K562 (cell line): ENCODE data around the gene CYS1. TPM values are rescaled to one million over a fixed set of nuclear protein-coding genes. Genes with fewer than 3 reads are reported as not detected.

Experiments used
- FOS ChIP-seq: IDR thresholded peaks from 3 replicates; pipeline ENCODE4 v1.6.1; 2011; ENCODE audit not compliant: insufficient read length; ENCODE audit errors: extremely low read depth
- HMGN3 ChIP-seq: IDR thresholded peaks from 2 replicates; pipeline ENCODE4 v1.6.1; 2011; ENCODE audit warnings: borderline replicate concordance, low read depth, mild to moderate bottlenecking, mixed read lengths, low read length; ENCODE audit not compliant: insufficient read length; ENCODE audit errors: extremely low read depth
- PRPF4 ChIP-seq: fragments of 200-400 bp; formaldehyde crosslinking; IDR thresholded peaks from one replicate; pipeline ENCODE4 v1.6.1; 2017; ENCODE audit warnings: low read length, low read depth, mild to moderate bottlenecking; ENCODE audit not compliant: insufficient read depth, poor library complexity, severe bottlenecking
- SMARCA4 ChIP-seq: fragments of 450-650 bp; IDR thresholded peaks from 2 replicates; pipeline ENCODE4 v1.6.1; 2016
- polyA plus RNA-seq, 8 experiments: library from polyadenylated mRNA; depleted of rRNA in 4 of 8; stranded (reverse) in 5 of 8; unstranded in 3 of 8; fragments of >200 nt; fragmentation: Nextera tagmentation in 2 of 8; fragmentation: Illumina TruSeq in 1 of 8; extraction: Ambion mirVana in 2 of 8; extraction: Trizol in 1 of 8; gene quantifications; 2 replicates each; pipeline versions ENCODE4 v1.2.1 to v1.2.3, GENCODE V29; 2011 to 2014; ENCODE audit warnings: inconsistent platforms in 1 of 8, missing spikeins in 1 of 8
- total RNA-seq, 7 experiments: library from RNA; depleted of rRNA in 6 of 7; stranded (reverse); fragments of >200 nt in 6 of 7; fragmentation: Illumina TruSeq in 2 of 7; extraction: Trizol in 2 of 7; gene quantifications; 2 replicates each; pipeline versions ENCODE4 v1.2.1 to v1.2.3, GENCODE V29; 2011 to 2021; ENCODE audit warnings: low replicate concordance in 1 of 7
- TF ChIP-seq, protein P1 (sequence below), 2 experiments: fragments of 450-650 bp in 1 of 2; sonication (generic) in 1 of 2; formaldehyde crosslinking in 1 of 2; IDR thresholded peaks; 2 replicates each; pipeline versions ENCODE4 v1.7.1 to v1.9.0; 2016 to 2022; ENCODE audit warnings: inconsistent platforms in 1 of 2, mild to moderate bottlenecking in 1 of 2, missing genetic modification reagents in 1 of 2
- TF ChIP-seq, protein P2 (sequence below): fragments of 250-450 bp; sonication (Bioruptor Pico); IDR thresholded peaks from 2 replicates; pipeline ENCODE4 v1.9.0; 2021; ENCODE audit warnings: mild to moderate bottlenecking, inconsistent platforms
- TF ChIP-seq, protein P3 (sequence below), 2 experiments: fragments of 450-650 bp; conservative IDR thresholded peaks; 2 replicates each; pipeline ENCODE4 v1.6.1; 2017; ENCODE audit warnings: mild to moderate bottlenecking in 2 of 2, moderate library complexity in 2 of 2
- TF ChIP-seq, protein P4 (sequence below): fragments of 450-650 bp; formaldehyde crosslinking; IDR thresholded peaks from 2 replicates; pipeline ENCODE4 v1.4.0; 2020; ENCODE audit warnings: mild to moderate bottlenecking, moderate library complexity
- TF ChIP-seq, protein P5 (sequence below): fragments of 250-450 bp; sonication (Bioruptor Pico); IDR thresholded peaks from 2 replicates; pipeline ENCODE4 v1.8.0; 2021; ENCODE audit warnings: borderline replicate concordance, mild to moderate bottlenecking, moderate library complexity; ENCODE audit not compliant: poor library complexity, severe bottlenecking

The CYS1 gene
- total and polyA plus RNA-seq, 9 of the 15 experiments (the other 6 are each of a cell fraction or from before 2014, with no cell fraction given), result 0.11 to 0.13 TPM; not detected in 7

DNA sequence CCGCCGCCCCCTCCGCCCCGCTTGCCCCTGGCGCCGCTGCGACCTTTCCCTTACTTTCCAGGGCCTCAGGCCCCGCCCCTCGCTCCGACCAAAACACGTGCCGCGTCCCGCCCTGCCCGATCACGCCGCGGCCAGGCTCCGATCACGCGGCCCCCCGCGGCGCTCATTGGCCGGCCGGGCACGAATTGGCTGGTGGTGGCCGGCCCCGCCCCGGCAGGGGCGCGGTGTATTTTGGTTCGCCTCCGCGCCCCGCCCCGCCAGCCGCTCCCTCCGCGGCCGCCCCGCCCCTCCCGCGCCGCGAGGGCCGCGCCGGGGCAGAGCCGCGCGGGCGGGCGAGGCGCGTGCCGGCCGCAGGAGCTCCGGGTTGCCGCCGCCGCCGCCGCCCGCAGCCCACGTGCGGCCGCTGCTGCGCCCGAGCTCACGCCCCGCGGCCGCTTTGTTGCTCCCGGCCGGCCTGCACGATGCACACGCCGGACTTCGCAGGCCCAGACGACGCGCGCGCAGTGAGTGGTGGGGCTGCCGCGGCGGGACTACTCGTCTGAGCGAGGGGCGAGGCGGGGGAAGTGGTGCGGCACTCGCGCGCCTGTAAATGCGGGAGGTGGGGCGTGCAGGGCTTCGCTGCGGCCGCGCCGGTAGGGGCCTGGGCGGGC is 36.8 kb downstream of the CYS1 start, which contains the start of gene KLF11 (continued):
- TF ChIP-seq, protein P1, sequence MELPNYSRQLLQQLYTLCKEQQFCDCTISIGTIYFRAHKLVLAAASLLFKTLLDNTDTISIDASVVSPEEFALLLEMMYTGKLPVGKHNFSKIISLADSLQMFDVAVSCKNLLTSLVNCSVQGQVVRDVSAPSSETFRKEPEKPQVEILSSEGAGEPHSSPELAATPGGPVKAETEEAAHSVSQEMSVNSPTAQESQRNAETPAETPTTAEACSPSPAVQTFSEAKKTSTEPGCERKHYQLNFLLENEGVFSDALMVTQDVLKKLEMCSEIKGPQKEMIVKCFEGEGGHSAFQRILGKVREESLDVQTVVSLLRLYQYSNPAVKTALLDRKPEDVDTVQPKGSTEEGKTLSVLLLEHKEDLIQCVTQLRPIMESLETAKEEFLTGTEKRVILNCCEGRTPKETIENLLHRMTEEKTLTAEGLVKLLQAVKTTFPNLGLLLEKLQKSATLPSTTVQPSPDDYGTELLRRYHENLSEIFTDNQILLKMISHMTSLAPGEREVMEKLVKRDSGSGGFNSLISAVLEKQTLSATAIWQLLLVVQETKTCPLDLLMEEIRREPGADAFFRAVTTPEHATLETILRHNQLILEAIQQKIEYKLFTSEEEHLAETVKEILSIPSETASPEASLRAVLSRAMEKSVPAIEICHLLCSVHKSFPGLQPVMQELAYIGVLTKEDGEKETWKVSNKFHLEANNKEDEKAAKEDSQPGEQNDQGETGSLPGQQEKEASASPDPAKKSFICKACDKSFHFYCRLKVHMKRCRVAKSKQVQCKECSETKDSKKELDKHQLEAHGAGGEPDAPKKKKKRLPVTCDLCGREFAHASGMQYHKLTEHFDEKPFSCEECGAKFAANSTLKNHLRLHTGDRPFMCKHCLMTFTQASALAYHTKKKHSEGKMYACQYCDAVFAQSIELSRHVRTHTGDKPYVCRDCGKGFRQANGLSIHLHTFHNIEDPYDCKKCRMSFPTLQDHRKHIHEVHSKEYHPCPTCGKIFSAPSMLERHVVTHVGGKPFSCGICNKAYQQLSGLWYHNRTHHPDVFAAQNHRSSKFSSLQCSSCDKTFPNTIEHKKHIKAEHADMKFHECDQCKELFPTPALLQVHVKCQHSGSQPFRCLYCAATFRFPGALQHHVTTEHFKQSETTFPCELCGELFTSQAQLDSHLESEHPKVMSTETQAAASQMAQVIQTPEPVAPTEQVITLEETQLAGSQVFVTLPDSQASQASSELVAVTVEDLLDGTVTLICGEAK (IDR thresholded peaks at IDR 0.05), result no peak
- TF ChIP-seq, protein P1 (CRISPR knock-in tag; IDR thresholded peaks at IDR 0.05), result peak; percentile 17; the same call in 1 of the 2 replicates
- TF ChIP-seq SMARCA4, result no peak
- TF ChIP-seq, protein P2, sequence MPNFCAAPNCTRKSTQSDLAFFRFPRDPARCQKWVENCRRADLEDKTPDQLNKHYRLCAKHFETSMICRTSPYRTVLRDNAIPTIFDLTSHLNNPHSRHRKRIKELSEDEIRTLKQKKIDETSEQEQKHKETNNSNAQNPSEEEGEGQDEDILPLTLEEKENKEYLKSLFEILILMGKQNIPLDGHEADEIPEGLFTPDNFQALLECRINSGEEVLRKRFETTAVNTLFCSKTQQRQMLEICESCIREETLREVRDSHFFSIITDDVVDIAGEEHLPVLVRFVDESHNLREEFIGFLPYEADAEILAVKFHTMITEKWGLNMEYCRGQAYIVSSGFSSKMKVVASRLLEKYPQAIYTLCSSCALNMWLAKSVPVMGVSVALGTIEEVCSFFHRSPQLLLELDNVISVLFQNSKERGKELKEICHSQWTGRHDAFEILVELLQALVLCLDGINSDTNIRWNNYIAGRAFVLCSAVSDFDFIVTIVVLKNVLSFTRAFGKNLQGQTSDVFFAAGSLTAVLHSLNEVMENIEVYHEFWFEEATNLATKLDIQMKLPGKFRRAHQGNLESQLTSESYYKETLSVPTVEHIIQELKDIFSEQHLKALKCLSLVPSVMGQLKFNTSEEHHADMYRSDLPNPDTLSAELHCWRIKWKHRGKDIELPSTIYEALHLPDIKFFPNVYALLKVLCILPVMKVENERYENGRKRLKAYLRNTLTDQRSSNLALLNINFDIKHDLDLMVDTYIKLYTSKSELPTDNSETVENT (CRISPR knock-in tag), result peak; percentile 67; the same call in 1 of the 2 replicates
- TF ChIP-seq, protein P3, sequence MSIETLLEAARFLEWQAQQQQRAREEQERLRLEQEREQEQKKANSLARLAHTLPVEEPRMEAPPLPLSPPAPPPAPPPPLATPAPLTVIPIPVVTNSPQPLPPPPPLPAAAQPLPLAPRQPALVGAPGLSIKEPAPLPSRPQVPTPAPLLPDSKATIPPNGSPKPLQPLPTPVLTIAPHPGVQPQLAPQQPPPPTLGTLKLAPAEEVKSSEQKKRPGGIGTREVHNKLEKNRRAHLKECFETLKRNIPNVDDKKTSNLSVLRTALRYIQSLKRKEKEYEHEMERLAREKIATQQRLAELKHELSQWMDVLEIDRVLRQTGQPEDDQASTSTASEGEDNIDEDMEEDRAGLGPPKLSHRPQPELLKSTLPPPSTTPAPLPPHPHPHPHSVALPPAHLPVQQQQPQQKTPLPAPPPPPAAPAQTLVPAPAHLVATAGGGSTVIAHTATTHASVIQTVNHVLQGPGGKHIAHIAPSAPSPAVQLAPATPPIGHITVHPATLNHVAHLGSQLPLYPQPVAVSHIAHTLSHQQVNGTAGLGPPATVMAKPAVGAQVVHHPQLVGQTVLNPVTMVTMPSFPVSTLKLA (conservative IDR thresholded peaks at IDR 0.05), result 0 out of 4 replicates have a peak, but pooled peaks of 1 of the 2 experiments have one; percentile 8
- TF ChIP-seq HMGN3, result peak; percentile 91
- TF ChIP-seq, protein P4, sequence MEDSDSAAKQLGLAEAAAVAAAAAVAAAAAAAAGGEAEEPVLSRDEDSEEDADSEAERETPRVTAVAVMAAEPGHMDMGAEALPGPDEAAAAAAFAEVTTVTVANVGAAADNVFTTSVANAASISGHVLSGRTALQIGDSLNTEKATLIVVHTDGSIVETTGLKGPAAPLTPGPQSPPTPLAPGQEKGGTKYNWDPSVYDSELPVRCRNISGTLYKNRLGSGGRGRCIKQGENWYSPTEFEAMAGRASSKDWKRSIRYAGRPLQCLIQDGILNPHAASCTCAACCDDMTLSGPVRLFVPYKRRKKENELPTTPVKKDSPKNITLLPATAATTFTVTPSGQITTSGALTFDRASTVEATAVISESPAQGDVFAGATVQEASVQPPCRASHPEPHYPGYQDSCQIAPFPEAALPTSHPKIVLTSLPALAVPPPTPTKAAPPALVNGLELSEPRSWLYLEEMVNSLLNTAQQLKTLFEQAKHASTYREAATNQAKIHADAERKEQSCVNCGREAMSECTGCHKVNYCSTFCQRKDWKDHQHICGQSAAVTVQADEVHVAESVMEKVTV (CRISPR knock-in tag), result no peak
- peak; percentile 74 for TF ChIP-seq FOS
- peak; percentile 8 for TF ChIP-seq PRPF4
- TF ChIP-seq, protein P5, sequence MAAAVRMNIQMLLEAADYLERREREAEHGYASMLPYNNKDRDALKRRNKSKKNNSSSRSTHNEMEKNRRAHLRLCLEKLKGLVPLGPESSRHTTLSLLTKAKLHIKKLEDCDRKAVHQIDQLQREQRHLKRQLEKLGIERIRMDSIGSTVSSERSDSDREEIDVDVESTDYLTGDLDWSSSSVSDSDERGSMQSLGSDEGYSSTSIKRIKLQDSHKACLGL (CRISPR knock-in tag), result peak; percentile 55
